Raji (cell line): Measurements from ENCODE around the gene PRRT3.

Source experiments
- POLR2A ChIP-seq: IDR thresholded peaks from 2 replicates; pipeline ENCODE4 v1.6.1; 2011; ENCODE audit warnings: low read depth, low read length, control low read depth; ENCODE audit not compliant: insufficient read depth

Gene PRRT3

GRCh38 chr3:9914011-9914410 lies 38.2 kb downstream of the PRRT3 start:
- TF ChIP-seq POLR2A, result no peak

GRCh38 chr3:9913601-9914000 lies 38.6 kb downstream of the PRRT3 start:
- no peak for TF ChIP-seq POLR2A

- TF ChIP-seq POLR2A, result no peak
These were observed 39.8 kb downstream of the PRRT3 start for GRCh38 chr3:9912294-9912935.

DNA sequence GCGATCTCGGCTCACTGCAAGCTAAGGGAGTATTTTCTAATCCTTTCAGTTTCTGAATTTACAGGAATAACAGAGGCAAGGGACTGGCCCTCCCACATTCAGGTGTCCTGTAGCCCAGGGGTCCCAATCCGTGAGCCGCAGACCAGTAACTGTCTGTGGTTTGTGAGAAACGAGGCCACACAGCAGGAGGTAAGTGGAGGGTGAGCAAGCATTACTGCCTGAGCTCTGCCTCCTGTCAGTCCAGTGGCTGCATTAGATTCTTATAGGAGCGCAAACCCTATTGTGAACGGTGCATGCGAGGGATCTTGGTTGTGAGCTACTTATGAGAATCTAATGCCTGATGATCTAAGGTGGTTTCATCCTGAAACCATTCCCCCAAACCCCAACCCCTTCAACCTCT lies 40.3 kb downstream of the PRRT3 start:
- TF ChIP-seq POLR2A, result no peak

DNA sequence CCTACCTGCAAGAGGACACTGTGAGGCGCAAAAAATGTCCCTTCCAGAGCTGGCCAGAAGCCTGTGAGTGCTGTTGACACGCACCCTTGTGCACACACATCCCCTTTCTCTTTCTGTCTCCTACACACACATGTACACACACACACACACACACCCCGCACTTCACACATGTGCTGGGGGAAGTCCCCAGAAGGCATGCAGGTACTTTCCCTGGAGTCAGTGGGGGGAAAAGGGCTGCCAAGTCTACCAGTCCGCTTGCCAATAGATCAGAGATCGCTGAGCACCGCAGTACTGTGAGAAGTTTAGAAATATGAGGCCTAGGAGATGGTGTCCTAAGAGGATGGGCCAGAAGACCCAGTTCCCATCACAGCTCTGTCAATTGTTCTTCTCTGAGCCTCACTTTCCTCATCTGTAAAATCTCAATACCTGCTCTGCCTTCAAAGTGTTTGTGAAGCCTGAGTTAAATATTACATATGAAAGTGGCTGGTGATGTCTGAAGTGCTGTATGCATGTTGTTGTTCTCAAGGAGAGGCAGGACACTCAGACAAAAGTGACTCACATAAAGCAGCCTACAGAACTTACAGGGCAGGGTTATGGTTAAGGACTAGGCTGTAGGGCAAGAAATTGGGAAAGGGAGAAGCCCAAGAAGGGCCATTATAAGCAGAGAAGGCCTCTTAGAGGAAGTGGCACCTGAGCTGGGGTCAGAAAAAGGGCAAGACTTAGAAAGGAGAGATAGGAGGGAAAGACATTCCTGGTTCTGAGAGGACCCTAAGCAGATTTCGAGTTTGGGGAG lies 42.8 kb downstream of the PRRT3 start:
- no peak for TF ChIP-seq POLR2A

GRCh38 chr3:9908286-9908685 lies 43.9 kb downstream of the PRRT3 start:
- TF ChIP-seq POLR2A, result no peak

DNA sequence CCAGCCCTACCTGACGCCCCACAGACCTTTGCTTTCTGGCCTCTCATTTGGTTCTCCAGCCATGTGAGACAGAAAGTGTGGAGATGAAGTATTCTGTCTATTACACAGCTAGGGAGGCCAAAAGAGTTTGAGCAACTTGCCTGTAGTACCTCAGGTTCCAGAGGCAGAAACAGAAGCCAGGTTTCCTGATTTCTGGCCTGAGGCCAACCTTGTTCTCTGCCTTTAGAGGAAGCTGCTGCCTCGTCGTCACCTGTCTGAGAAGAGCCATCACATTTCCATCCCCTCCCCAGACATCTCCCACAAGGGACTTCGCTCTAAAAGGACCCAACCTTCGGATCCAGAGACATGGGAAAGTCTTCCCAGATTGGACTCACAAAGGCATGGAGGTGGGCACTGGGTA lies 45.7 kb downstream of the PRRT3 start:
- no peak for TF ChIP-seq POLR2A

- no peak for TF ChIP-seq POLR2A
These were observed 48.3 kb downstream of the PRRT3 start for GRCh38 chr3:9903904-9904303.

DNA sequence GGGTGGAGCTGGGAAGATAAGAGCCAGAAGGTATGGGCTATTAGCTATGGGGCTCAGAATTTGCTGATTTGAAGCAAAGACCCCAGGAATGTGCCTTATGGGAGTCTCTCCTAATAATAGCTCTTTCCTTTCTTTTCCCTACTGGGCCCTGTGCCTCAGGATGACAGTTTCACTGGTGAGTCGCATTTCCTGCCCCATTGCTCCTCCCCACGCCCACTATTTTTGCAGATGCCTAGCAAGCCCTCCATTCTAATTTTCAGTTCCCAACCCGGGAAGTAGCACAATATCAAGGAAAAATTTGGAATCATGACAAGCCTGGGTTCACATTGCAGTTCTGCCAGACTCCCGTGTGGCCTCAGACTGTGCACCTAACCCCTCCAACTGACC lies 49.0 kb downstream of the PRRT3 start:
- no peak for TF ChIP-seq POLR2A

DNA sequence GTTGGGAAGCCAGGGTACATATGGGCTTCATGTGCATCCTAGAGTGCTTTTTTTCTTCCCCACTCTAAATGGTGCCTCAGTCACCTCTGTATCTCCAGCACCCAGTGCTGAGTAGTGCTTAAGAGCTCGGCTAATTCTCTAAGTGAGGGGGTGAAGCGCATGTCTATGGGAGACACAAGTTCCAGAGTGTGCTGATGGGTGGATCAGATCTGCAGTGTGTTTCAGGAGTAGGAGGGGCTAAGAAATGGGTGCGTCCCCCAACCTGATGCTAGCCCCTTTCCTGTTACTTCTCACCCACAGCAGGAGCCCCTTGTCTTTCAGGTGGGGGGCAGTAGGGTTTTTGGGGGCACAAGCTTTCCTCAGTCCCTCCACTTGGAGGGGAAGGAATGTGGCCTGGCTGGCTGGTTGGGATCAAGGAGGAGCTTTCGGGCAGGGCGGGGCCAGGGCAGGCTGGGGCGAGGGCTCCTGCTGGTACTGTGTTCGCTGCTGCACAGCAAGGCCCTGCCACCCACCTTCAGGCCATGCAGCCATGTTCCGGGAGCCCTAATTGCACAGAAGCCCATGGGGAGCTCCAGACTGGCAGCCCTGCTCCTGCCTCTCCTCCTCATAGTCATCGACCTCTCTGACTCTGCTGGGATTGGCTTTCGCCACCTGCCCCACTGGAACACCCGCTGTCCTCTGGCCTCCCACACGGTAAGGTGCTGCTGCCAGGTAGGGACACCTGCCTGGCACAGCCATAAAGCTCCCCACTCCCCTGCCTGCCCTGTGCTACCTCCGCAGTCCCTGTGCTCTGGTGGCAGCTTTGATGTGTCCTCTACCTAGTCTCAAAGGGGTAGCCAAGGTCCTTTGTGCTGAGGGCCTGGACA lies 49.6 kb downstream of the PRRT3 start, which contains the start of gene IL17RE:
Gene IL17RE (plus strand): TSS at position 477 of the 866 bp plus-strand sequence. CDS start 85 bp downstream, at position 562.
- TF ChIP-seq POLR2A, result no peak

- no peak for TF ChIP-seq POLR2A
These were observed 50.2 kb downstream of the PRRT3 start for GRCh38 chr3:9901967-9902366.

DNA sequence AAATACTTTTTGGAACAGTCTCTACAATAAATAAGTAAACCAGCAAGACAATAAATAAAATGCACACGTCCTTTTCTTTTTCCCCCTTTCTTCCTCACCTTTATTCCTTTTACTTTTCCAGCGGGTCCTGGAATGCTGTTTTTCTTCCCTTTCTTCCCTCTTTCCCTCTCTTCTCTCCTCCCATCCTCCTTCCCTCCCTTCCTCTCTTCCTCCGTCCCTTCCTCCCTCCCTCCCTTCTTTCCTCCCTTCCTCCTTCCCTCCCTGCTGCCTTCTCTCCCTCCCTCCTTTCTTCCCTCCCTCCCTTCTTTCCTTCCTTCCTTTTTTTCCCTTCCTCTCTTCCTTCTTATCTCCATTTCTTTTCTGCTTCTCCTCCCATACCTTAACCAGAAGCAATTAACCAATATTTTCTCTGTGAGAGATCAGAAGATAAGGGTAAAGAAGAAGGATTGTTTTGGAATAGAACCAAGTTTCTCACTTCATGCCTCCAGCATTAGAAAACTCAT lies 52.9 kb downstream of the PRRT3 start:
- TF ChIP-seq POLR2A, result no peak

GRCh38 chr3:9898467-9899241 lies 53.6 kb downstream of the PRRT3 start:
- TF ChIP-seq POLR2A, result no peak
